ENCODE measurements around the gene STXBP1. TPM values are rescaled to one million over a fixed set of nuclear protein-coding genes. Genes with fewer than 3 reads are reported as not detected.

STXBP1 gene
- polyA plus RNA-seq, 2 of the 4 experiments (the other 2 are of a cell fraction), result 13.3 to 22.6 TPM

- Histone ChIP-seq H3K4me3 (no peak overlapping the region), H3K9me3 (no peaks in the 10 kb centered on the region), H3K4me2 (no peak overlapping the region), H3K27ac (no peak overlapping the region), H3K4me1 (peaks cover 13% of the 10 kb centered on the region)
- 85% methylated on average over 3 of the region's 3 CpGs for WGBS (ENCODE audit: missing lambda C conversion rate)
- ChIA-PET CTCF (interaction anchor here (0.6 to 2.6 kb wide), 6 partner anchors 13 to 267 kb away, joined by 3 to 9 read pairs (median 6); partner anchors contain the start of gene TOR2A), POLR2A (interaction anchor here (0.9 kb wide), 1 partner anchor 132 kb away, joined by 7 read pairs; the partner anchor contains the start of gene TOR2A)
- DNase-seq (ENCODE audit: low read depth in 1 of 2, low spot score in 1 of 2) (no peak), FAIRE-seq (no peak), ATAC-seq (no peak)
- TF ChIP-seq SREBF2 (IDR thresholded peaks at IDR 0.05) (no peak), KDM1A (IDR thresholded peaks at IDR 0.05; ENCODE audit: low read depth) (no peak), RARB (CRISPR knock-in tag; IDR thresholded peaks at IDR 0.05) (no peak), FOSL2 (IDR thresholded peaks at IDR 0.05) (no peak), FOSL2 (CRISPR knock-in tag; IDR thresholded peaks at IDR 0.05) (no peak), CTCF (IDR thresholded peaks at IDR 0.05) (no peak), RAD21 (conservative IDR thresholded peaks at IDR 0.05 in 1 of 2, IDR thresholded peaks at IDR 0.05 in 1 of 2) (no peak), NFE2L2 (conservative IDR thresholded peaks at IDR 0.05; ENCODE audit: low read length) (no peak), CHD4 (IDR thresholded peaks at IDR 0.05; ENCODE audit: borderline replicate concordance) (no peak), FOXS1 (CRISPR knock-in tag; IDR thresholded peaks at IDR 0.05) (no peak), HOXB5 (CRISPR knock-in tag; IDR thresholded peaks at IDR 0.05) (no peak)
- TF ChIP-seq, protein P1, sequence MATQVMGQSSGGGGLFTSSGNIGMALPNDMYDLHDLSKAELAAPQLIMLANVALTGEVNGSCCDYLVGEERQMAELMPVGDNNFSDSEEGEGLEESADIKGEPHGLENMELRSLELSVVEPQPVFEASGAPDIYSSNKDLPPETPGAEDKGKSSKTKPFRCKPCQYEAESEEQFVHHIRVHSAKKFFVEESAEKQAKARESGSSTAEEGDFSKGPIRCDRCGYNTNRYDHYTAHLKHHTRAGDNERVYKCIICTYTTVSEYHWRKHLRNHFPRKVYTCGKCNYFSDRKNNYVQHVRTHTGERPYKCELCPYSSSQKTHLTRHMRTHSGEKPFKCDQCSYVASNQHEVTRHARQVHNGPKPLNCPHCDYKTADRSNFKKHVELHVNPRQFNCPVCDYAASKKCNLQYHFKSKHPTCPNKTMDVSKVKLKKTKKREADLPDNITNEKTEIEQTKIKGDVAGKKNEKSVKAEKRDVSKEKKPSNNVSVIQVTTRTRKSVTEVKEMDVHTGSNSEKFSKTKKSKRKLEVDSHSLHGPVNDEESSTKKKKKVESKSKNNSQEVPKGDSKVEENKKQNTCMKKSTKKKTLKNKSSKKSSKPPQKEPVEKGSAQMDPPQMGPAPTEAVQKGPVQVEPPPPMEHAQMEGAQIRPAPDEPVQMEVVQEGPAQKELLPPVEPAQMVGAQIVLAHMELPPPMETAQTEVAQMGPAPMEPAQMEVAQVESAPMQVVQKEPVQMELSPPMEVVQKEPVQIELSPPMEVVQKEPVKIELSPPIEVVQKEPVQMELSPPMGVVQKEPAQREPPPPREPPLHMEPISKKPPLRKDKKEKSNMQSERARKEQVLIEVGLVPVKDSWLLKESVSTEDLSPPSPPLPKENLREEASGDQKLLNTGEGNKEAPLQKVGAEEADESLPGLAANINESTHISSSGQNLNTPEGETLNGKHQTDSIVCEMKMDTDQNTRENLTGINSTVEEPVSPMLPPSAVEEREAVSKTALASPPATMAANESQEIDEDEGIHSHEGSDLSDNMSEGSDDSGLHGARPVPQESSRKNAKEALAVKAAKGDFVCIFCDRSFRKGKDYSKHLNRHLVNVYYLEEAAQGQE (IDR thresholded peaks at IDR 0.05), result no peak
- TF ChIP-seq, protein P2, sequence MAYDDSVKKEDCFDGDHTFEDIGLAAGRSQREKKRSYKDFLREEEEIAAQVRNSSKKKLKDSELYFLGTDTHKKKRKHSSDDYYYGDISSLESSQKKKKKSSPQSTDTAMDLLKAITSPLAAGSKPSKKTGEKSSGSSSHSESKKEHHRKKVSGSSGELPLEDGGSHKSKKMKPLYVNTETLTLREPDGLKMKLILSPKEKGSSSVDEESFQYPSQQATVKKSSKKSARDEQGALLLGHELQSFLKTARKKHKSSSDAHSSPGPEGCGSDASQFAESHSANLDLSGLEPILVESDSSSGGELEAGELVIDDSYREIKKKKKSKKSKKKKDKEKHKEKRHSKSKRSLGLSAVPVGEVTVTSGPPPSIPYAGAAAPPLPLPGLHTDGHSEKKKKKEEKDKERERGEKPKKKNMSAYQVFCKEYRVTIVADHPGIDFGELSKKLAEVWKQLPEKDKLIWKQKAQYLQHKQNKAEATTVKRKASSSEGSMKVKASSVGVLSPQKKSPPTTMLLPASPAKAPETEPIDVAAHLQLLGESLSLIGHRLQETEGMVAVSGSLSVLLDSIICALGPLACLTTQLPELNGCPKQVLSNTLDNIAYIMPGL (CRISPR knock-in tag; IDR thresholded peaks at IDR 0.05; ENCODE audit: borderline replicate concordance), result no peak
Measured at GRCh38 chr9:127603226-127603625, 8.9 kb upstream of the STXBP1 start.

GRCh38 chr9:127606043-127606442 is 6.0 kb upstream of the STXBP1 start:
- no peak for TF ChIP-seq ESRRA (IDR thresholded peaks at IDR 0.05; ENCODE audit: borderline replicate concordance, low read length)
- TF ChIP-seq ZC3H11A (IDR thresholded peaks at IDR 0.05), result peak; percentile 53
- no peak for TF ChIP-seq EHMT2 (IDR thresholded peaks at IDR 0.05; ENCODE audit: low read depth)
- TF ChIP-seq HDAC2 (IDR thresholded peaks at IDR 0.05), result no peak
- no peak for TF ChIP-seq NR3C1 (IDR thresholded peaks at IDR 0.05)
- no peak overlapping the region for H3K4me2 ChIP-seq
- peaks cover 11% of the 10 kb centered on the region for H3K4me1 ChIP-seq
- H3K9me3 ChIP-seq, result no peaks in the 10 kb centered on the region
- no peak for FAIRE-seq
- H3K4me3 ChIP-seq, result no peak overlapping the region
- ATAC-seq, result no peak
- ChIA-PET POLR2A (no interaction called here), CTCF (interaction anchor here (1.6 to 3.9 kb wide), 3 partner anchors 10 to 129 kb away, joined by 3 to 25 read pairs (median 9); partner anchors contain the start of gene TOR2A)
- H3K27ac ChIP-seq, result no peak overlapping the region
- DNase-seq (ENCODE audit: low read depth in 1 of 2, low spot score in 1 of 2), result no peak
- WGBS (ENCODE audit: missing lambda C conversion rate), result 56% methylated on average over 1 of the region's 1 CpG
